A549 treated with CpdA at 1 μM for 4 hours (cell line): ENCODE measurements around the gene ZNF675. TPM values are rescaled to one million over a fixed set of nuclear protein-coding genes. Genes with fewer than 3 reads are reported as not detected.

Experiments
- total RNA-seq: library from RNA; stranded (reverse); fragments of 200-300 nt; extraction: Qiagen RNA extraction; gene quantifications from 5 replicates; pipeline ENCODE4 v1.2.3, GENCODE V29; 2022; ENCODE audit warnings: low read depth

ZNF675 gene
- 3.2 to 5.6 TPM (median 3.4 TPM) in 5 replicates for total RNA-seq

GRCh38 chr19:23686621-23687423, at the start of gene ZNF675:
TSS of gene ZNF675 (minus strand) at chr19:23687212. CDS start at chr19:23687033, 179 bp downstream.

Other genes with a start within 250 kb of the ZNF675 start
- gene ZNF681, start 71.7 kb upstream of the ZNF675 start, total RNA-seq = not detected in 5 replicates
- gene ZNF726, start 227.7 kb upstream of the ZNF675 start, total RNA-seq = 0.35 to 1.3 TPM (median 0.58 TPM) in 5 replicates